ENCODE results near the gene MYO7A. TPM values are rescaled to one million over a fixed set of nuclear protein-coding genes. Genes with fewer than 3 reads are reported as not detected.

The MYO7A gene
- total RNA-seq, 2 experiments from 2014 or later: 0.61 to 0.63 TPM

DNA sequence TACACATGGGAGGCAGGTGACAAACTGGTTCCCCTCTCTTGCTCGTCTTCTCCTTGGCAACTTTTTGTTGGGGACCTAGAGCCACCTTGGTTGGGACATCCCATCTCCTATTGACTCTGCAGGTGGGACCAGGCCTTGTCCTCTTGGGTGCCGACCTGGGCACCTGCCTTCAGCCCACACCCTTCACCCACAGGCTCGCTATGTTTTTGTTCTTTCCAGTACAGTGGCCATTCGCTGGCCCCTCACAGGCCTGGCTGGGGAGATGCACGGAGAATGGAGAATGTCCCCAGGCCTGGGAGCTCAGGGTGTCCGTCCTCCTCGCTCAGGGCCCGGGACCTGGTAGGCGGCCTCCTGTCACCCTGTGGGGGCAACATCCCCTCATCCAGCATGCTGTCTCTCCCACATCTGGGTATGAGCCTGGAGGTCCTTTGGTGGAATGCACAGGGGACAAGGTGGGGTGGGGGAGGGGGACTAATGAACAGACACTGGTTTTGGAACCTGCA, 40.3 kb upstream of the MYO7A start:
- Histone ChIP-seq H3K4me3 (ENCODE audit: low read length) (no peak overlapping the region), H3K27me3 (ENCODE audit: control insufficient read depth in 1 of 2, insufficient read depth in 2 of 2, low read length in 2 of 2) (no peaks in the 10 kb centered on the region), H3K36me3 (ENCODE audit: insufficient read depth, low read length) (no peaks in the 10 kb centered on the region), H3K27ac (ENCODE audit: low read depth in 1 of 2, low read length in 2 of 2) (no peak overlapping the region), H3K4me1 (ENCODE audit: insufficient read depth, low read length) (peaks cover 19% of the 10 kb centered on the region), H3K9me3 (ENCODE audit: control insufficient read depth in 1 of 2, insufficient read depth in 1 of 2, low read length in 2 of 2) (no peaks in the 10 kb centered on the region)
- CTCF ChIA-PET: no interaction called here
- POLR2A ChIA-PET: no interaction called here
- intact Hi-C loops (cut with DNase I, micrococcal nuclease): loop anchor here in 1 of 2 experiments (5.0 kb wide), 1 partner anchor 280 kb away; no protein-coding TSS in a partner anchor
- no peak for ATAC-seq (ENCODE audit: poor library complexity)
- Mint-ChIP-seq H3K27me3 (no peaks in the 10 kb centered on the region), H3K9me3 (no peaks in the 10 kb centered on the region), H3K4me1 (ENCODE audit: low read depth) (peaks cover 12% of the 10 kb centered on the region), H3K27ac (no peak overlapping the region), H3K36me3 (ENCODE audit: low read depth) (no peaks in the 10 kb centered on the region), H3K4me3 (no peak overlapping the region)
- DNase-seq: no peak
- TF ChIP-seq, protein P1, sequence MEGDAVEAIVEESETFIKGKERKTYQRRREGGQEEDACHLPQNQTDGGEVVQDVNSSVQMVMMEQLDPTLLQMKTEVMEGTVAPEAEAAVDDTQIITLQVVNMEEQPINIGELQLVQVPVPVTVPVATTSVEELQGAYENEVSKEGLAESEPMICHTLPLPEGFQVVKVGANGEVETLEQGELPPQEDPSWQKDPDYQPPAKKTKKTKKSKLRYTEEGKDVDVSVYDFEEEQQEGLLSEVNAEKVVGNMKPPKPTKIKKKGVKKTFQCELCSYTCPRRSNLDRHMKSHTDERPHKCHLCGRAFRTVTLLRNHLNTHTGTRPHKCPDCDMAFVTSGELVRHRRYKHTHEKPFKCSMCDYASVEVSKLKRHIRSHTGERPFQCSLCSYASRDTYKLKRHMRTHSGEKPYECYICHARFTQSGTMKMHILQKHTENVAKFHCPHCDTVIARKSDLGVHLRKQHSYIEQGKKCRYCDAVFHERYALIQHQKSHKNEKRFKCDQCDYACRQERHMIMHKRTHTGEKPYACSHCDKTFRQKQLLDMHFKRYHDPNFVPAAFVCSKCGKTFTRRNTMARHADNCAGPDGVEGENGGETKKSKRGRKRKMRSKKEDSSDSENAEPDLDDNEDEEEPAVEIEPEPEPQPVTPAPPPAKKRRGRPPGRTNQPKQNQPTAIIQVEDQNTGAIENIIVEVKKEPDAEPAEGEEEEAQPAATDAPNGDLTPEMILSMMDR (IDR thresholded peaks at IDR 0.05): no peak

DNA sequence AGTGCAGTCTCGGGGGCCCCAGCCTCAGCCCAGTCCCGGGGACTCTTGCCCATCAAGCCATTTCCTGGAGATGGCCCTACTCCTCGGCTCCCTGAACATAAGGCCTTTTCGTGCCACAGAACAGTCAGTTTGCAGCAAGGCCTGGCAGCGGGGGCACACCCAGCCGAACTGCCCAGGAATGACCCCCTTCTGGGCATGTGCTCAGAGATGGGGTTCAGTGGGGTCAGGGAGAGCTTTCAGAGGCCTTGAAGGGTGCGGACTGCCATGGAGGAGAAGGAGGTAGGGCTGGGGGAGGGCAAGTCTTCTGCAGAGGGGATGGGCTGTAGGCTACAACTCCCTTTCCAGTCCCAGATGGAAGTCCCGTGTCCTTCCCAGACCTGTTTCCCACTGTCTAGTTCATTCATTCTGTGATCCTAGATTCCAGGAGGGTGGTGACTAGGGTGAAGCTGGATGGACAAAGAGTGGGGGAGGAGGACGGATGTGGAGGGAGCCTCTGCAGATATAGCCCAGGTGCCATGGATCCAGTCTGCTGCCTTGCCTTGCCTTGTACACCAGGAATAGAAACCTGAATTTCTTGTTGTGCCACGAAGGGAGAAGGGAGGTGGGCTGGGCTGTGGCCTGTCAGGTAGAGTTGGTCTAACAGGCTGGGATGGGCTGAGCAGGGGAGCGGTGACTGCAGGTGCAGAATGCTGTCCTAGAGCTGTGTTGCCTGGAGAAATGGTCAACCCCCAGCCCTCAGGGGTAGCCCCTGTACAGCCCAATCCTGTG, 39.6 kb upstream of the MYO7A start:
- Mint-ChIP-seq H3K4me3 (no peak overlapping the region), H3K27ac (no peak overlapping the region), H3K9me3 (no peaks in the 10 kb centered on the region), H3K36me3 (ENCODE audit: low read depth) (no peaks in the 10 kb centered on the region), H3K4me1 (ENCODE audit: low read depth) (peaks cover 5% of the 10 kb centered on the region), H3K27me3 (no peaks in the 10 kb centered on the region)
- Histone ChIP-seq H3K4me1 (ENCODE audit: insufficient read depth, low read length) (peaks cover 13% of the 10 kb centered on the region), H3K36me3 (ENCODE audit: insufficient read depth, low read length) (no peaks in the 10 kb centered on the region), H3K27me3 (ENCODE audit: control insufficient read depth in 1 of 2, insufficient read depth in 2 of 2, low read length in 2 of 2) (no peaks in the 10 kb centered on the region), H3K9me3 (ENCODE audit: control insufficient read depth in 1 of 2, insufficient read depth in 1 of 2, low read length in 2 of 2) (no peaks in the 10 kb centered on the region), H3K27ac (ENCODE audit: low read depth in 1 of 2, low read length in 2 of 2) (no peak overlapping the region), H3K4me3 (ENCODE audit: low read length) (no peak overlapping the region)
- TF ChIP-seq, protein P1 (IDR thresholded peaks at IDR 0.05): no peak
- no peak for DNase-seq
- intact Hi-C loops (cut with DNase I, micrococcal nuclease): loop anchor here in 1 of 2 experiments (5.0 kb wide), 1 partner anchor 281 kb away; no protein-coding TSS in a partner anchor
- no peak for ATAC-seq (ENCODE audit: poor library complexity)
- CTCF ChIA-PET: no interaction called here
- POLR2A ChIA-PET: interaction anchor here (0.6 kb wide), 1 partner anchor 38 kb away, joined by 3 read pairs; no protein-coding TSS in a partner anchor

DNA sequence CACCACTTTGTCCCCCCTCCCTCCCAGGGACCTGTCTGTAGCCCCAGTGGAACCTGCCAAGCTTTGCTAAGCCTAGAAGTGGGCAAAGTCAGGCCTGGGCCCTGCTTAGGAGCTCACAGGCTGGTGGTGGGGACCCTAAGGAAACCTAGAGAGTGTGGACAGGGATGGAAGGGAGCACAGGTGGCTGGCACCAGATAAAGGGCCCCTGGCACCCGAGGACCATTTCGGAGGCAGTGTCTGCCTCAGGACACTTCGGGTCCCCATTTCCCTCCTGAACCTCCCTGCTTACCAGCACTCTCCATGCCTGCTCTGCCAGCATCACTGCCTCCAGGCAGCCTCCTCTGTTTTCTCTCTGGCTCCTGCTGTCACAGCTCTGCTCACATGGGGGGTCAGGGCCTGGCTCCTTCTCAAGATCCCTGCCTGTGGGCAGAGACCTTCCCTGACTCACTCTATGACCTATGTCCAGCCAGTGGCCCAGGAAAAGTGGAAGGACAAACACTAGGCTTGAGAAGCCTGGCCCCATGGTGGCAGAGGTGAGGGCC, 39.0 kb upstream of the MYO7A start:
- no peaks in the 10 kb centered on the region for H3K27me3 Mint-ChIP-seq
- ChIA-PET POLR2A (interaction anchor here (0.6 to 1.3 kb wide), 2 partner anchors 37 to 42 kb away, joined by 3 read pairs; no protein-coding TSS in a partner anchor), CTCF (no interaction called here)
- TF ChIP-seq, protein P1 (IDR thresholded peaks at IDR 0.05): no peak
- no peak overlapping the region for H3K4me3 Mint-ChIP-seq
- DNase-seq (no peak), ATAC-seq (ENCODE audit: poor library complexity) (no peak)
- H3K27ac ChIP-seq (ENCODE audit: low read depth in 1 of 2, low read length in 2 of 2): no peak overlapping the region
- no peaks in the 10 kb centered on the region for H3K9me3 Mint-ChIP-seq
- no peaks in the 10 kb centered on the region for H3K36me3 ChIP-seq (ENCODE audit: insufficient read depth, low read length)
- no peak overlapping the region for H3K4me3 ChIP-seq (ENCODE audit: low read length)
- H3K9me3 ChIP-seq (ENCODE audit: control insufficient read depth in 1 of 2, insufficient read depth in 1 of 2, low read length in 2 of 2): no peaks in the 10 kb centered on the region
- intact Hi-C loops (cut with DNase I, micrococcal nuclease): loop anchor here in 1 of 2 experiments (5.0 kb wide), 1 partner anchor 282 kb away; no protein-coding TSS in a partner anchor
- no peaks in the 10 kb centered on the region for H3K36me3 Mint-ChIP-seq (ENCODE audit: low read depth)
- H3K4me1 Mint-ChIP-seq (ENCODE audit: low read depth): peaks cover 5% of the 10 kb centered on the region
- no peak overlapping the region for H3K27ac Mint-ChIP-seq
- no peaks in the 10 kb centered on the region for H3K27me3 ChIP-seq (ENCODE audit: control insufficient read depth in 1 of 2, insufficient read depth in 2 of 2, low read length in 2 of 2)
- peaks cover 7% of the 10 kb centered on the region for H3K4me1 ChIP-seq (ENCODE audit: insufficient read depth, low read length)

All from CD4-positive, alpha-beta T cell (primary cell).